ENCODE data around the gene C2CD2.
A peak's percentile ranks its signal among the peaks of the same experiment; 100 is the strongest.

Gene C2CD2

DNA sequence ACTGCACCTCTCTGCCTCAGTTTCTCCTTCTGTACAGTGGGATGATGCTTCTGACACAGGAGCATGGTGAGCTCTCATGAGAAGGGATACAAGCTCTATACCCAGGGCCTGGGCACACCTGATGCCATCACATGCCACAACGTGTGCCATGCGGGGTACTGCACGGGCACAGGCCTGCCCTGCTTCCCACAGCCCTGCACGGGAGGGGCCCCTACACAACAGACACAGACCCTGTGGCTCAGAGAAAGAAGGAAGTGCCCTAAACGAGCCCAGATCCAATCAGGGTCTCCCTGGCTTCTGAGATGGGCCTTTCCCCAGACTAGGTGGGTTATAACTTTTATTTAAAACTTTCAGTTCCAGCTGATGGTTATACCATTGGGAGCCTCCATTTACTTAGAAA, 24.6 kb downstream of the C2CD2 start:
- DNase-seq = no peak

DNA sequence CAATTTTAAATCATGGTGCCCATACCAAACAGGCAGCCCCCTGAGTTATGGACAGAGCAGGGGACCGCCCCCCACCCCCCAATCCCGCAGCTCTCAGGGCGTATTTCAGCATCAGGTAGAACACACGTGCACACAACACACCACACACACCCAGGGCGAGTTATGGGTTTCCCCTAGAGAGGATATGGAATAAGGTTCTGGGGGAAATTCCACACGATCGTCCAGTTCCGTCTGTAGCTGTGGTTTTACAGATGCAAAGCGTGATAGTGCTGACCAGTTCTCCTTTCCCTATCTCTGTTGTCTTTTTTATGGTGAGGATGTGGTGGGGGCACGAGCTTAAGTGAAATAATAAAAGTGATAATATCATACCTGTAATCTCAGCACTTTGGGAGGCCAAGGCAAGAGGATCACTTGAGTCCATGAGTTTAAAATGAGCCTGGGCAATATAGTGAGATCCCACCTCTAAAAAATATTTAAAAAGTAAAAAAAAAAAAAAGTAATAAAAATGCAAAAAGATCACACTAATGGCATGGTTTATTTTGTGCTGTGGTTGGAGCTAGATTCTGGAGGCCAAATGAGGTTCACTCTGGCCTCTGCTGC, 25.1 kb downstream of the C2CD2 start:
- DNase-seq = no peak

DNA sequence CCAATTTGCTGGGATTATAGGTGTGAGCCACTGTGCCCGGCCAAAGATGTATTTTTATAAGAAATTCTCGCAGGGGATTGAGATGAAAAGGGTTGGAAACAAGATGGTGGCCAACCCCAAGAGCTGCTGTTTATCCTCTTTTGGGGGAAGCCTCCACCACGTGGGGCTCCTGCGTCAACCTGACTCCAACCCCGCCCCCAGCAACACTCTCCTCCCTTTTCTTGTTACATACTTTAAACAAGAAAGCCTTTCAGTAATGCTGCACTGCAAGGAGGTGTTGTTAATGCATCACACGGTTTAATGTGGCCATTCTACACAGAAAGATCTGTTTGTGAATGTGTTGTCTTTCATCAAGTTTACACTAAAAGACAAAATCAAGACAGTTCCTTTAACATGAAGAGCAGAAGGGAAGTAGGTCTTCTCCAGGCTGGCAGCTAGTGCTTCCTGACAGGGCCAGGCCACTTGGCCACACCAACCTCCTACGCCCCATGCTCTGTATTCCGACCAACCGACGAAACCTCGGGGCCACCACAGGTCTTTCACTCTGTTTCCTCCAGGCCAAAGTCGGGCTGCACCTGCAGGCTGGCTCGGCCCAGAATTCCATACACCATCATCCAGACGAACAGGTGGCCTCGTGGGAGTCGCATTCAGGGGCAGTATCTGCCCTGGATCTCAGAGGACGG, 25.9 kb downstream of the C2CD2 start:
- no peak for DNase-seq

GRCh38 chr21:41926807-41927171, 27.0 kb downstream of the C2CD2 start:
- no peak for DNase-seq

GRCh38 chr21:41926117-41926806, 27.6 kb downstream of the C2CD2 start:
- DNase-seq = peak; percentile 22

DNA sequence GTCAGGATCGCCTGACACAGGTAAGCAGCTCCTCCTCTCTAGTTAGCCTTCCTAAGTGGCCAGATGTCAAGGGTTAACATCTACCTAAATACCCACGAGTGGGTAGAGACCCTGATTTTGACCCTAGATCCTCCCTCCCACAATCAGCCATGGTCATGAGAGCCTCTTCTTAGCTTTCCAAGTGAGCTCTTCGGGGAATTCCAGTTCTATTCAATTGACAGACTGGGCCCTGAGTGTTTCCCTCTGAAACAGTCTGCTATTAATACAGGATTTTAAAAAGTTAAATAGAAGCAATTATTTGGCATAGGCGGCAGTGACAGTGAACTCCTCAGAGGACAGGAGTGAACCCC, 28.1 kb downstream of the C2CD2 start:
- no peak for DNase-seq

DNA sequence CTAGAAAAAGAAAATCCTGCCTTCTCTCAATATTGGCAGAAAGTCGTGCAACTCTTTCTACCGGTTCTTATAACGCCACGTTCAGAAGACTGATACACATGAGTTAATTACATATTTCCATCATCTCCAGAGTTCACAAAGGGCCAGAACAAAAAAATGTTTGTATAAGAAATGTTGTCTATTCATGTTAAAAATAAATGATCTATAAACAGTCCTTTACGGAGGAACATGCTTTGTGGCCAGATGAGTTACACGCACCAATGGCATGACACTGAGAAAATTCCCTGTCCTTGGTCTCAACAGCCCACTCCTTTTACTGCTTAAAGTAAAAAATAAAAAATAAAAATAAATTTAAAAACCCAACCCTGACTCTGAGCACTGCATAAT, 29.5 kb downstream of the C2CD2 start:
- no peak for DNase-seq

DNA sequence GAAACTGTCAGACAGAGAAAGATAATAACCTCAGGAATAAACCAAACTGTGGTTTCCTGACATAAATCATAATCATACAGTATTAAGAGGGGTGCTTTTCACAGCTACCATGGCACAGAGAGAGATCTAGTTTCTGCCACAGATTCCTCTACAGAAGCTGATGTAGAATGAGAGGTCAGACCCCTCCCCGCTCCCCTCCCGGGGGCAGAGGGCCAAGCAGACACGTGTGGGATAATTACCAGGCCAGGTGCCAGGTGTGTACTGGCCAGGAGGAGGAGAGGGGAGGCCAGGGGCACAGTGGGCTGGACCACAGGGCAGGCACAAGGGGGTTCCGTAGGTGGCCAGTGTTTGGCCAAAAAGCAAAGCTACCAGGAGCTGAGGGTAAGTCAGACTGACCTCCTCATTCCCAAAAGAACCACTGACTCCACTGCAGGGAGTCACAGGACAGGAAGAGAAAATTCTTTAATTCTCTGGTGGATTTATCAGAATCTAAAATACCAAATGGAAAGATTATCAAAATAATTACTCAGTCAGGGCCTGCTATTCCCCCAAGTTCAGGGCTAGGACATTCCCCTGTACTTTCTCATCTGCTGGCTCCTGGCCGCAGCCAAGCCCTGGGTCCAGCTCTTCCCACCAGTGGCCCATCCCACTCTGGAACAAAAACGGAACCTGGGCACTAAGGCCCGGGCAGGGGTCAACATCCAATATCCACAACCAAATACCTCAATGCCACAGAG, 30.0 kb downstream of the C2CD2 start:
- no peak for DNase-seq

- DNase-seq = no peak
These were observed 30.6 kb downstream of the C2CD2 start for GRCh38 chr21:41923186-41923585.

DNA sequence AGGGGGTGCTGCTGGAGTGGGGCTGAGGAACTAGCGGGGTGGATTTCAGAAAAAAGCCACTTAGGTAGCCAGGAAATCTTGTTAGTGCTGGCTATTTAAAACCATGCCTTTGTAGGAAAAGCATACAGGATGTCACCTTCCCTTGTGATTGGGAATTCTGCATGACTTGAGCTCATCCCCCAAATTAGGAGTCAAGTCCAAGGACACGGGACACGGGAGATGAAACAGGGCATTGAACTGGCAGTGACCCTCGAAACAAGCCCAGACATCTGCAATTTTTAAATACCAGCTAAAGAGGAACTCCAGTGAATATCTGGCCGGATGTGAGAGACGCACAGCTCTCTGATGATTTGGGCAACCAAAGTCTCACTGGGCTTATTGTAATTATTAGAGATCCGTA, 32.8 kb downstream of the C2CD2 start:
- no peak for DNase-seq

DNA sequence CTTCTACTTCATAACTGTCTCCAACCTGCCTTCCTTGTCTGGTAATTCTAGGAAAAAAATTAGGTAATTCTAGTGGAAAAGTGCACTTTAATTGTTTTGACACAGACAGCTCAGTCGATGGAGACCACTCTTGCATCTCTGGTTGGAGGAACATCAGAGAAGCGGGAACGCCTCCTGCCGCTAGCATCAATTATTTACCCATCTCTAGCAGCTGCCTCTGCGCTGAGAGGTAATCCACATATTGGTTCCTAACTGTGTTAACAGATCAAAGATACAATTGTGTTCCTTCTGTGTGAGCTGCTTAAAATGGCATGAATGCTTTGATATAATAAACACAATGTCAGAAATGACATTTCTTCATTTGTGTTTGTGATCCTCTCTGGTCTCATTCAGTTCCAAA, 33.3 kb downstream of the C2CD2 start:
- no peak for DNase-seq

GRCh38 chr21:41919666-41920398, 34.0 kb downstream of the C2CD2 start:
- no peak for DNase-seq

DNA sequence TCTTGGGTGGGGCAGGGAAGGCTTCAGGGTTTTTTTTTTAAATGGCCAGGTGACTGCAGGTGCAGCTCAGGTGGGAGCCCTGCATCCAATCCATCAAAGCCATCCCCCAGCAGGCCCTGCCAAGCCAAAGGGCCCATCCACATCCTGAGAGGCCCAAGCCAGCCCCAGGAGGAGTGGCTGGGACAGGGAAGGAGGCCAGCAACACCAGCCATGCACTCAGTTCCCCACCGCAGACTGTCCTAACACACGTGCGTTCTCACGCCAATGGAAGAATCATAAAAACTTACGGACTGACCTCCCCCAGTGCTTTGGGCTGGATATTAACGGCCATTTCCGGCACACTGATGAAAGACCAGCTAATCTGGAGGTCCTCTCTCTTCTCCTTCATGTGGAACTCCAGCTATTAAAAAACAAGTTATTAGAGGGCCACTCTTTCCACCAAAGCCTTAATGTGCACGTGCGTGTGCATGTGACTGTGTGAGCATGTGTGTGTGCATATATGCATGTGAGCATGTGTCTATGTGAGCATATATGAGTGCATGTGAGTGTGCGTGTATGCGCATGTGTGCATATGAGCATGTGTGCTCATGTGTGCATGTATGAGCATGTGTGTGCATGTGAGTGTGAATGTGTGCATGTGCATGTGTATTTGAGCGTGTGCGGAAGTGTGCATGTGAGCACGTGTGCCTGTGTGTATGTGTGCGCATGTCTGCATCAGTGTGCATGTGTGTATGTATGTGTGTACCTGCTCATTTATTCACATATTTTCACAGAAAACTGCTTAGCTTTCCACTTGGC, 35.1 kb downstream of the C2CD2 start:
- no peak for DNase-seq

DNA sequence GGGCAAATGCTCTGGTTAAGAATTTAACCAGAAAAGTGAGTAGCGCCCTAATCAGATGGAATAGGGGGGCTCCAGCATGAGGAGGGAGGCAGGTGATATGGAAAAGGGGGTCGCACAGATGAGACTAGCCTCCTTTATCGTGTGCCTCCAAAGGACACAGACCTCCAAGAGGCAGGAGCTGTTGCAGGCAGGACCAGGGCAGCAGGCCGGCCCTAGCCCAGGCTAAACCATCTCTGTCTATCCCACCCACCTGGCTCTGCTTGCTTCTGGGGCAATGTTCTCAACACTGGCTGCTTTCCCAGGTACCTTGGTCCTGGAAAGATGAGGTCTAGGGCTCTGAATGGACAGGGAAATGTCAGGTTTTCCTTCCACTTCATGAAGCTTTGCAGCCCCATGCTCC, 36.3 kb downstream of the C2CD2 start:
- no peak for DNase-seq

DNA sequence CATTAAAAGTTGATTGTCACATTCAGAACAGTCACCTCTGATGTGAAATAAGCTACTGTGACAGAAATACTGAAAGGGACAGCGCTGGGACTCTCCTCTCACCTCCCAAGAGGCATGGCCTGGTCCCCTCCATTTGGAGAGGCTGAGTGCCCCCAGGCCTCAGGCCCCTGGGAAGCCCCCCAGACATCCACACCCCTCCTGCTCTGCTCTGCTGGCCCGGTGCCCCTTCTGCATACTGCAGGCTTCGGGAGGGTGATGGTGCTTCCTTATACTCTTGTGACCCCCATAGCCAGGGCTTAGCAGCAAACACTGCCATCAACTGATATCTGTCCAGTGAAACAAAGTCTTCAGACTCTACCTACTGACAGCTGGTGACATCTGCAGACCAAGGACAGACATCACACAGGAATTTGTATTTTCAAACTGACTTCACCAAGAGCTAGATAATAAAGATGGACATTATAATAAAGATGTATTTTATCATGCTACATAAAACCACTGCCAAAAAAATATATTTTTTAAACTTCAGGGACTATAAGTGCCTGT, 36.9 kb downstream of the C2CD2 start:
- no peak for DNase-seq

DNA sequence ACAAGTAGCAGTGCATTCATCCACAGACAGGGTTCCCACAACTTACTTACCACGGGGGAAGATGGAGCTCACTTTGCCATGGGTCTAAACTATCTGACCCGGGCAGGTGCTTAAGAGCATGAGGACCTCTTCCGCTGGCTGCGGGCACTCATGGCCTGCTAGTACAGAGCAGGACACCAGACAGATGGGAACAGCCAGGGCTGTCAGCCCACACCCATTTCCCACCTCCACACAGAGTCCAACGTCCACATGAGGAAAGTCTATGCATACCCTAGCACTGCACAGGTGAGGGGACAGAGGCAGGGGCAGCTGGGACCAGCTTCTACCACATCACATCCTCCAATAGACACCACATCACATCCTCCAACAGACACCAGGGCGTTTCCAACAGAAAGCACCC, 38.9 kb downstream of the C2CD2 start:
- no peak for DNase-seq

- no peak for DNase-seq
These were observed 39.5 kb downstream of the C2CD2 start for GRCh38 chr21:41914358-41914757.

- DNase-seq = no peak
These were observed 40.6 kb downstream of the C2CD2 start for GRCh38 chr21:41913230-41913629.

GRCh38 chr21:41908829-41909228, 45.0 kb downstream of the C2CD2 start:
- no peak for DNase-seq

GRCh38 chr21:41907496-41908258, 46.1 kb downstream of the C2CD2 start:
- no peak for DNase-seq

- DNase-seq = no peak
These were observed 47.0 kb downstream of the C2CD2 start for GRCh38 chr21:41906770-41907169.

Measured in stimulated activated CD4-positive, alpha-beta T cell treated with anti-CD3 and anti-CD28 coated beads, Interleukin-12 subunit alpha, Interleukin-12 subunit beta, amount 100 ng/mL, for 4 hours (primary cell).